T47D (cell line): Measurements from ENCODE around the gene FAM171A2.
A peak's percentile ranks its signal among the peaks of the same experiment; 100 is the strongest.

Experiments used
- DNase-seq, 2 experiments: peaks; one replicate each; pipeline versions ENCODE4 v3.0.0 to v3.0.0-alpha.2; 2011 to 2012; ENCODE audit warnings: low read depth in 1 of 2, low spot score in 1 of 2
- JUND ChIP-seq: IDR thresholded peaks from 2 replicates; pipeline ENCODE4 v1.6.1; 2012; ENCODE audit warnings: low read depth
- in situ Hi-C: cut with HindIII; loops from 2 replicates; pipeline ENCODE4 v1.10.0; 2016; ENCODE audit warnings: low sequenced_read_pairs, low pct_unique_long_range_greater_than_20kb

FAM171A2 gene

GRCh38 chr17:44389723-44390202 is 26.1 kb upstream of the FAM171A2 start:
- no peak for DNase-seq

GRCh38 chr17:44389281-44389680 is 25.6 kb upstream of the FAM171A2 start, which contains the start of gene ITGA2B:
ITGA2B (minus strand) TSS chr17:44389649; CDS start chr17:44389473, 176 bp downstream.
- no peak for DNase-seq
- TF ChIP-seq JUND, result no peak
- in situ Hi-C loops, result no loop called here

More at GRCh38 chr17:44389723-44390202, 26.1 kb upstream of the FAM171A2 start:
- in situ Hi-C loops, result no loop called here
- no peak for TF ChIP-seq JUND

GRCh38 chr17:44387804-44388203 is 24.2 kb upstream of the FAM171A2 start:
- TF ChIP-seq JUND, result no peak
- in situ Hi-C loops, result no loop called here
- no peak for DNase-seq

- in situ Hi-C loops, result no loop called here
These were observed 22.5 kb upstream of the FAM171A2 start for GRCh38 chr17:44386182-44386525.

GRCh38 chr17:44385287-44386181 is 21.9 kb upstream of the FAM171A2 start:
- DNase-seq, result peak; percentile 88 to 90
- no peak for TF ChIP-seq JUND
- in situ Hi-C loops, result no loop called here

More at GRCh38 chr17:44386182-44386525, 22.5 kb upstream of the FAM171A2 start:
- no peak for DNase-seq
- TF ChIP-seq JUND, result no peak

- DNase-seq, result no peak
- in situ Hi-C loops, result no loop called here
- TF ChIP-seq JUND, result no peak
These were observed 21.2 kb upstream of the FAM171A2 start for GRCh38 chr17:44384823-44385286.

- DNase-seq, result no peak
- no peak for TF ChIP-seq JUND
- in situ Hi-C loops, result no loop called here
These were observed 20.7 kb upstream of the FAM171A2 start for GRCh38 chr17:44384281-44384822.

- TF ChIP-seq JUND, result no peak
- no peak for DNase-seq
- in situ Hi-C loops, result no loop called here
These were observed 20.2 kb upstream of the FAM171A2 start for GRCh38 chr17:44383861-44384260.

GRCh38 chr17:44383363-44383762 is 19.7 kb upstream of the FAM171A2 start:
- no peak for TF ChIP-seq JUND
- DNase-seq, result no peak
- in situ Hi-C loops, result no loop called here

GRCh38 chr17:44382917-44383316 is 19.3 kb upstream of the FAM171A2 start:
- in situ Hi-C loops, result no loop called here
- no peak for TF ChIP-seq JUND
- no peak for DNase-seq

- DNase-seq, result no peak
- no peak for TF ChIP-seq JUND
- in situ Hi-C loops, result no loop called here
These were observed 18.2 kb upstream of the FAM171A2 start for GRCh38 chr17:44381810-44382305.

- in situ Hi-C loops, result no loop called here
- TF ChIP-seq JUND, result no peak
- DNase-seq, result no peak
These were observed 17.1 kb upstream of the FAM171A2 start for GRCh38 chr17:44380767-44381166.

- no peak for DNase-seq
- no peak for TF ChIP-seq JUND
These were observed 16.2 kb upstream of the FAM171A2 start for GRCh38 chr17:44379887-44380286.

More at GRCh38 chr17:44379887-44380286, 16.2 kb upstream of the FAM171A2 start:
- in situ Hi-C loops, result no loop called here
